ENCODE data around the gene H6PD. TPM values are rescaled to one million over a fixed set of nuclear protein-coding genes. Genes with fewer than 3 reads are reported as not detected.

H6PD gene
- total and polyA plus RNA-seq, 7 donors, result 5.8 to 56.8 (median 23.4) TPM

DNA sequence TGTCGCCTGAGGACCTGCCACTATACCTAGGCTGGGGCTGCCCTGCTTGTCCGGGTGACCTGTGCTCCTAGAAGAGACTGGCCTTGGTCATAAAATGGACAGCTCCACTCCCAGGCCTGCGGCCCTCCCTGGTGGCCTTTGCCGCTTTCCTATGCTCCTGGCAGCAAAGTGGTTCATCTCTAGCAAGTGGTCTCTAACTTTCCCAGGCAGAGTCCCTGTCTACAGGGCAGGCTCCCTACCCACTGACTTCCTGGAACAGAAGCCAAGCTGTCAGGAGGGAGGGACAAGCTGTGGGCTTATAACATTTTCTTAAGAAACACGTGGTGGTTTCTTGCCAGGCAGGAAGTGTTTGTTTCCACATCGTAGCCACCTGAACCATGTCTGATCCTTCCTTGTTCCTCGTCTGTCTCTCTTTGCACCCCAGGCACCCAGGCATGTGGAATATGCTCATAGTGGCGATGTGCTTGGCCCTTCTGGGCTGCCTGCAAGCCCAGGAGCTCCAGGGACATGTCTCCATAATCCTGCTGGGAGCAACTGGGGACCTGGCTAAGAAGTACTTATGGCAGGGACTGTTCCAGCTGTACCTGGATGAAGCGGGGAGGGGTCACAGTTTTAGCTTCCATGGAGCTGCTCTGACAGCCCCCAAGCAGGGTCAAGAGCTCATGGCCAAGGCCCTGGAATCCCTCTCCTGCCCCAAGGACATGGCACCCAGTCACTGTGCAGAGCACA is 10.1 kb downstream of the H6PD start:
- intact Hi-C loops (cut with DNase I), result no loop called here
- Histone ChIP-seq H3K4me1 (peaks cover 98% of the 10 kb centered on the region), H3K27me3 (ENCODE audit: insufficient read depth in 3 of 3, low read length in 2 of 3) (no peaks in the 10 kb centered on the region), H3K36me3 (ENCODE audit: insufficient read depth in 1 of 2, low read depth in 1 of 2) (peaks cover 0 to 28% of the 10 kb centered on the region in 2 donors), H3K9me3 (no peaks in the 10 kb centered on the region), H3K27ac (peak overlapping the region; percentile 90), H3K4me3 (peak overlapping the region; percentile 16)
- ATAC-seq (peak in 1 of 4 donors; percentile 0), DNase-seq (no peak)
- WGBS, 3 donors, result 52 to 62% (median 54%) methylated on average over 9 of the region's 9 CpGs
- TF ChIP-seq, protein P1, sequence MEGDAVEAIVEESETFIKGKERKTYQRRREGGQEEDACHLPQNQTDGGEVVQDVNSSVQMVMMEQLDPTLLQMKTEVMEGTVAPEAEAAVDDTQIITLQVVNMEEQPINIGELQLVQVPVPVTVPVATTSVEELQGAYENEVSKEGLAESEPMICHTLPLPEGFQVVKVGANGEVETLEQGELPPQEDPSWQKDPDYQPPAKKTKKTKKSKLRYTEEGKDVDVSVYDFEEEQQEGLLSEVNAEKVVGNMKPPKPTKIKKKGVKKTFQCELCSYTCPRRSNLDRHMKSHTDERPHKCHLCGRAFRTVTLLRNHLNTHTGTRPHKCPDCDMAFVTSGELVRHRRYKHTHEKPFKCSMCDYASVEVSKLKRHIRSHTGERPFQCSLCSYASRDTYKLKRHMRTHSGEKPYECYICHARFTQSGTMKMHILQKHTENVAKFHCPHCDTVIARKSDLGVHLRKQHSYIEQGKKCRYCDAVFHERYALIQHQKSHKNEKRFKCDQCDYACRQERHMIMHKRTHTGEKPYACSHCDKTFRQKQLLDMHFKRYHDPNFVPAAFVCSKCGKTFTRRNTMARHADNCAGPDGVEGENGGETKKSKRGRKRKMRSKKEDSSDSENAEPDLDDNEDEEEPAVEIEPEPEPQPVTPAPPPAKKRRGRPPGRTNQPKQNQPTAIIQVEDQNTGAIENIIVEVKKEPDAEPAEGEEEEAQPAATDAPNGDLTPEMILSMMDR (IDR thresholded peaks at IDR 0.05), result no peak

GRCh38 chr1:9245230-9245619 is 10.7 kb downstream of the H6PD start:
- Histone ChIP-seq H3K9me3 (no peaks in the 10 kb centered on the region), H3K4me3 (peak overlapping the region; percentile 16), H3K4me1 (peaks cover 98% of the 10 kb centered on the region), H3K27ac (peak overlapping the region; percentile 90), H3K27me3 (ENCODE audit: insufficient read depth in 3 of 3, low read length in 2 of 3) (no peaks in the 10 kb centered on the region), H3K36me3 (ENCODE audit: insufficient read depth in 1 of 2, low read depth in 1 of 2) (peaks cover 0 to 28% of the 10 kb centered on the region in 2 donors)
- 34 to 51% (median 34%) methylated on average over 15 of the region's 15 CpGs for WGBS, 3 donors
- TF ChIP-seq, protein P1 (IDR thresholded peaks at IDR 0.05), result no peak
- intact Hi-C loops (cut with DNase I), result no loop called here
- no peak for ATAC-seq
- DNase-seq, result peak in 1 of 2 donors; percentile 66

GRCh38 chr1:9245661-9246060 is 11.1 kb downstream of the H6PD start:
- Histone ChIP-seq H3K4me3 (no peak overlapping the region), H3K27me3 (ENCODE audit: insufficient read depth in 3 of 3, low read length in 2 of 3) (no peaks in the 10 kb centered on the region), H3K27ac (peak overlapping the region; percentile 90), H3K36me3 (ENCODE audit: insufficient read depth in 1 of 2, low read depth in 1 of 2) (peaks cover 0 to 28% of the 10 kb centered on the region in 2 donors), H3K4me1 (peaks cover 97% of the 10 kb centered on the region), H3K9me3 (no peaks in the 10 kb centered on the region)
- 90 to 93% (median 90%) methylated on average over 9 of the region's 9 CpGs for WGBS, 3 donors
- intact Hi-C loops (cut with DNase I), result no loop called here
- TF ChIP-seq, protein P1 (IDR thresholded peaks at IDR 0.05), result no peak
- DNase-seq (no peak), ATAC-seq (no peak)

GRCh38 chr1:9246215-9246614 is 11.6 kb downstream of the H6PD start:
- Histone ChIP-seq H3K9me3 (no peaks in the 10 kb centered on the region), H3K4me3 (no peak overlapping the region), H3K4me1 (peaks cover 97% of the 10 kb centered on the region), H3K36me3 (ENCODE audit: insufficient read depth in 1 of 2, low read depth in 1 of 2) (peaks cover 0 to 28% of the 10 kb centered on the region in 2 donors), H3K27ac (peak overlapping the region; percentile 90), H3K27me3 (ENCODE audit: insufficient read depth in 3 of 3, low read length in 2 of 3) (no peaks in the 10 kb centered on the region)
- 75 to 92% (median 78%) methylated on average over 5 of the region's 5 CpGs for WGBS, 3 donors
- TF ChIP-seq, protein P1 (IDR thresholded peaks at IDR 0.05), result no peak
- no peak for ATAC-seq
- intact Hi-C loops (cut with DNase I), result no loop called here
- DNase-seq, result peak in 1 of 2 donors; percentile 47
